HepG2 (cell line): ENCODE measurements around the gene RPLP2.

Experiments used
- ASH2L ChIP-seq: fragments of 300-600, 200-600 bp; sonication (generic); IDR thresholded peaks from 2 replicates; pipeline ENCODE4 v1.7.0; 2017; ENCODE audit warnings: low read depth, mild to moderate bottlenecking, moderate library complexity, mixed read lengths, low read length; ENCODE audit not compliant: insufficient read length
- CHD2 ChIP-seq: IDR thresholded peaks from 2 replicates; pipeline ENCODE4 v1.6.1; 2011; ENCODE audit warnings: low read depth, low read length, improper control_type of control experiment
- E2F5 ChIP-seq: sonication (generic); formaldehyde crosslinking; conservative IDR thresholded peaks from 2 replicates; pipeline ENCODE4 v1.4.0; 2020; ENCODE audit warnings: missing genetic modification reagents
- ELF4 ChIP-seq: sonication (generic); formaldehyde crosslinking; IDR thresholded peaks from 2 replicates; pipeline ENCODE4 v1.5.0; 2020; ENCODE audit warnings: missing genetic modification reagents, mild to moderate bottlenecking, moderate library complexity, borderline replicate concordance
- NCOA2 ChIP-seq: sonication (generic); formaldehyde crosslinking; IDR thresholded peaks from 2 replicates; pipeline ENCODE4 v1.8.0; 2022; ENCODE audit warnings: inconsistent platforms
- PAWR ChIP-seq: sonication (generic); formaldehyde crosslinking; IDR thresholded peaks from 2 replicates; pipeline ENCODE4 v1.4.0; 2020; ENCODE audit warnings: missing genetic modification reagents, mild to moderate bottlenecking, borderline replicate concordance
- POLR2AphosphoS5 ChIP-seq: IDR thresholded peaks from 2 replicates; pipeline ENCODE4 v1.6.1; 2012; ENCODE audit warnings: low read depth, low read length
- RNF219 ChIP-seq: sonication (generic); formaldehyde crosslinking; IDR thresholded peaks from 2 replicates; pipeline ENCODE4 v1.5.0; 2020; ENCODE audit warnings: mild to moderate bottlenecking, missing genetic modification reagents
- SIN3A ChIP-seq: IDR thresholded peaks from 2 replicates; pipeline ENCODE4 v1.6.1; 2011; ENCODE audit warnings: low read depth, mild to moderate bottlenecking, control low read depth, low read length, borderline replicate concordance
- ZNF20 ChIP-seq: sonication (generic); formaldehyde crosslinking; IDR thresholded peaks from 2 replicates; pipeline ENCODE4 v1.4.0; 2020; ENCODE audit warnings: mild to moderate bottlenecking, moderate library complexity, missing genetic modification reagents
- ZNF335 ChIP-seq: sonication (generic); formaldehyde crosslinking; IDR thresholded peaks from 2 replicates; pipeline ENCODE4 v1.4.0; 2020; ENCODE audit warnings: missing genetic modification reagents
- ZNF414 ChIP-seq: sonication (generic); formaldehyde crosslinking; IDR thresholded peaks from 2 replicates; pipeline ENCODE4 v1.5.0; 2020; ENCODE audit warnings: missing genetic modification reagents
- ZNF446 ChIP-seq: sonication (generic); formaldehyde crosslinking; IDR thresholded peaks from 2 replicates; pipeline ENCODE4 v1.5.0; 2020; ENCODE audit warnings: mild to moderate bottlenecking, missing genetic modification reagents
- TF ChIP-seq, protein P1 (sequence below): sonication (generic); formaldehyde crosslinking; IDR thresholded peaks from 2 replicates; pipeline ENCODE4 v1.5.0; 2020; ENCODE audit warnings: mild to moderate bottlenecking, missing genetic modification reagents, moderate library complexity

GRCh38 chr11:813072-813455 lies 3.3 kb downstream of the RPLP2 start:
- no peak for TF ChIP-seq ZNF446 (CRISPR knock-in tag)
- TF ChIP-seq ZNF414 (CRISPR knock-in tag), result no peak
- TF ChIP-seq ASH2L, result no peak
- TF ChIP-seq, protein P1, sequence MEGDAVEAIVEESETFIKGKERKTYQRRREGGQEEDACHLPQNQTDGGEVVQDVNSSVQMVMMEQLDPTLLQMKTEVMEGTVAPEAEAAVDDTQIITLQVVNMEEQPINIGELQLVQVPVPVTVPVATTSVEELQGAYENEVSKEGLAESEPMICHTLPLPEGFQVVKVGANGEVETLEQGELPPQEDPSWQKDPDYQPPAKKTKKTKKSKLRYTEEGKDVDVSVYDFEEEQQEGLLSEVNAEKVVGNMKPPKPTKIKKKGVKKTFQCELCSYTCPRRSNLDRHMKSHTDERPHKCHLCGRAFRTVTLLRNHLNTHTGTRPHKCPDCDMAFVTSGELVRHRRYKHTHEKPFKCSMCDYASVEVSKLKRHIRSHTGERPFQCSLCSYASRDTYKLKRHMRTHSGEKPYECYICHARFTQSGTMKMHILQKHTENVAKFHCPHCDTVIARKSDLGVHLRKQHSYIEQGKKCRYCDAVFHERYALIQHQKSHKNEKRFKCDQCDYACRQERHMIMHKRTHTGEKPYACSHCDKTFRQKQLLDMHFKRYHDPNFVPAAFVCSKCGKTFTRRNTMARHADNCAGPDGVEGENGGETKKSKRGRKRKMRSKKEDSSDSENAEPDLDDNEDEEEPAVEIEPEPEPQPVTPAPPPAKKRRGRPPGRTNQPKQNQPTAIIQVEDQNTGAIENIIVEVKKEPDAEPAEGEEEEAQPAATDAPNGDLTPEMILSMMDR (CRISPR knock-in tag), result no peak
- no peak for TF ChIP-seq PAWR (CRISPR knock-in tag)
- no peak for TF ChIP-seq SIN3A
- TF ChIP-seq POLR2AphosphoS5, result no peak
- no peak for TF ChIP-seq E2F5 (CRISPR knock-in tag)
- no peak for TF ChIP-seq ZNF335
- no peak for TF ChIP-seq ELF4
- TF ChIP-seq NCOA2, result no peak
- TF ChIP-seq RNF219 (CRISPR knock-in tag), result no peak
- no peak for TF ChIP-seq CHD2
- no peak for TF ChIP-seq ZNF20
